ENCODE measurements around the gene TBX21.

Gene TBX21

DNA sequence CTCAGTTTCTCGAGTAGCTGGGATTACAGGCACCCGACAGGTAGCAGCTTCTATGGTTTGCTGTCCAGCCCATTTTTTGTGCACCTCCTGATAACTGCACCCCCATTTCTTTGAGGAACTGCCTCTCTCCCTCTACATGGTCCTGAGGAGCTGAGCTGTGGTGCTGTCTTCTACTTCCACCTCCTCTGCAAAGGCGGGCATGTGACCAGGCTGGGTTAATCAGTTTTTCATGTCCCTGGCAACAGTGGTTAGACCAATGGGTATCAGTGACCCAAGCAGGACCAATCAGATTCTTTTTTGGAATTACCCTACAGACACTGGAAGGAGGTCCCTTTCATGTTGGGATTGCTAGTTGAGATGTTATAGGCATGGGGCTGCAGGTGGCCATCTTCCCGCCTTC is 41.3 kb downstream of the TBX21 start:
- no peak for DNase-seq (ENCODE audit: low spot score)

DNA sequence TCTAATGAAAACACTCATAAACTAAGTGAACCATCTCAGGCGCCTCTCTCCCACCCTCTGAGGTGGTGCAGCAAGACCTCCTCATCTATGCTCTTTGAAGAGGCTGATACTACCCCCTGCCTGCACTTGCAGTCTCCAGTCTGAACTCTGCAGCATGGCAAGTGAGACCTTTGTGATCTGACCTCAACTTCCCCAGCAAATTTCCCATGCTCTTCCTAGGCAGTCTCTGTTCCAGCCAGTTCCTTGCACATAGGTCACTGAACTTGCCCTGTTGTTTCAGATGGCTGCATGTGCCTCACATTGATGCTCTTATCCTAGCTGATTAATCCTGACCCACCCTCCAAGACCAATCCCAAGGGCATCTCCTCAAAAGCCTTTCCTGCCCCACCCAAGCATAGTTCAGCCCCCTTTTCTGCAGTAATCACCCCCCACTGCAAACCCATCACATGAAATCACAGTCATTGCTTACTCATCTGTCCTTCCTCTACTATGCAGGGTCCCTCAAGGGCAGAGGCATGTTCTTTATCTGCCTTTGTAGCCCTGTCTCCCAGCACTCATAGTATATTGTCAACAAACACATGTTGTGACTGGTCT is 42.0 kb downstream of the TBX21 start:
- DNase-seq (ENCODE audit: low spot score) = no peak

- DNase-seq (ENCODE audit: low spot score) = peak; percentile 47
Observed at GRCh38 chr17:47776330-47777197, 43.5 kb downstream of the TBX21 start.

- no peak for DNase-seq (ENCODE audit: low spot score)
Observed at GRCh38 chr17:47778184-47778635, 45.2 kb downstream of the TBX21 start.

DNA sequence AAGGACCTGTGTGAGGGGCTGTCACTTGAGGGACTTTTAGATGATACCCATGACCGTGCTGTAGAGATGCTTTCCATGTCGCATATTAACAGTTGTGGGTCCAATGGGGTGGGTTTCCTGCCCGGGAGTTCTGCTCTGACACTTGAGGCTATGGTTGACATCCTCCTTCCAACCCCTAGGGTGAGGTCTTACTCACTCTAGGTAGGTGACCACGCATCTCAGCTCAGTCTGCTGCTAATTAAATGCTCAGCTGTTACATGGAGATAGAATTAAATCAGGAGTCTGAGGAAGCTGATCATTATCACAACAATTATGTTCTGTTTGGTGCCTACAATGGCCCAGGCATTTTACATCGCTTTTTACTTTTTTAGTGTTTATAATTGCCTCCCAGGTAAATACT is 48.4 kb downstream of the TBX21 start:
- DNase-seq (ENCODE audit: low spot score) = no peak

GRCh38 chr17:47785538-47786123 is 52.6 kb downstream of the TBX21 start:
- DNase-seq (ENCODE audit: low spot score) = no peak

GRCh38 chr17:47789611-47790561 is 56.9 kb downstream of the TBX21 start:
- DNase-seq (ENCODE audit: low spot score) = peak; percentile 20

GRCh38 chr17:47791025-47791424 is 58.0 kb downstream of the TBX21 start:
- DNase-seq (ENCODE audit: low spot score) = no peak

- DNase-seq (ENCODE audit: low spot score) = no peak
Observed at GRCh38 chr17:47792457-47792856, 59.4 kb downstream of the TBX21 start.

DNA sequence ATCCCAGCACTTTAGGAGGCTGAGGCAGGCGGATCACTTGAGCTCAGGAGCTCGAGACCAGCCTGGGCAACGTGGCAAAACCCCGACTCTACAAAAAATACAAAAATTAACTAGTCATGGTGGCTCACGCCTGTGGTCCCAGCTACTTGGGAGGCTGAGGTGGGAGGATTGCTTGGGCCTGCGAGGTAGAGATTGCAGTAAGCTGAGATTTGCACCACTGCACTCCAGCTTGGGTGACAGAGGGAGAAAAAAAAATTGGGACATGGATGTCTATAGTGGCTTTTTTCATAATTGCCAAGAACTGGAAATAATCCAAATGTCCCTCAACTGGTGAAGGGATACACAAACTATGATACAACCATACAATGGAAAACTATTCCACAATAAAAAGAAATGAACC is 59.9 kb downstream of the TBX21 start:
- DNase-seq (ENCODE audit: low spot score) = no peak
